Myocyte (in vitro differentiated cells): Measurements from ENCODE around the gene SUV39H1. TPM values are rescaled to one million over a fixed set of nuclear protein-coding genes. Genes with fewer than 3 reads are reported as not detected.

Experiments
- total RNA-seq: library from RNA; depleted of rRNA; stranded (reverse); fragments of >200 nt; gene quantifications from 2 replicates; pipeline ENCODE4 v1.2.3, GENCODE V29; 2014

SUV39H1 gene
- total RNA-seq, 1 donor from 2014 or later, result 2.8 TPM

Other genes with a start within 250 kb of the SUV39H1 start
- 1.8 and 2.3 TPM in 2 replicates for gene SLC38A5, start 226.5 kb upstream of the SUV39H1 start, total RNA-seq
- 79.5 and 90.0 TPM in 2 replicates for gene FTSJ1, start 220.5 kb upstream of the SUV39H1 start, total RNA-seq
- gene PORCN, start 187.7 kb upstream of the SUV39H1 start, total RNA-seq, result 33.1 and 34.2 TPM in 2 replicates
- gene EBP, start 174.9 kb upstream of the SUV39H1 start, total RNA-seq, result 30.2 and 46.1 TPM in 2 replicates
- 8.4 and 8.6 TPM in 2 replicates for gene TBC1D25, start 157.0 kb upstream of the SUV39H1 start, total RNA-seq
- 57.4 and 69.8 TPM in 2 replicates for gene RBM3, start 122.2 kb upstream of the SUV39H1 start, total RNA-seq
- 110 and 139 TPM in 2 replicates for gene WDR13, start 99.2 kb upstream of the SUV39H1 start, total RNA-seq
- gene WAS, start 12.9 kb upstream of the SUV39H1 start, total RNA-seq, result 0.19 TPM in 1 of 2 replicates, not detected in the other
- not detected in 2 replicates for gene GLOD5, start 65.0 kb downstream of the SUV39H1 start, total RNA-seq
- gene GATA1, start 89.9 kb downstream of the SUV39H1 start, total RNA-seq, result not detected in 2 replicates
- gene HDAC6, start 105.3 kb downstream of the SUV39H1 start, total RNA-seq, result 60.8 and 75.5 TPM in 2 replicates
- gene ERAS, start 129.8 kb downstream of the SUV39H1 start, total RNA-seq, result not detected in 2 replicates
- 1.8 and 5.4 TPM in 2 replicates for gene PCSK1N, start 138.9 kb downstream of the SUV39H1 start, total RNA-seq
- 52.4 and 64.3 TPM in 2 replicates for gene TIMM17B, start 201.0 kb downstream of the SUV39H1 start, total RNA-seq
- 37.6 and 44.7 TPM in 2 replicates for gene PQBP1, start 201.2 kb downstream of the SUV39H1 start, total RNA-seq
- gene SLC35A2, start 214.9 kb downstream of the SUV39H1 start, total RNA-seq, result 18.2 and 24.4 TPM in 2 replicates
- gene PIM2, start 222.3 kb downstream of the SUV39H1 start, total RNA-seq, result 4.6 and 6.2 TPM in 2 replicates